HCT116 (cell line): ENCODE results near the gene ATP8B3. TPM values are rescaled to one million over a fixed set of nuclear protein-coding genes. Genes with fewer than 3 reads are reported as not detected.

ENCODE experiments used
- ATAC-seq: fragments of 200-7000 bp; cut with Tn5 transposase; 2 replicates; pipeline ENCODE4 v1.9.1; 2020; ENCODE audit warnings: mild to moderate bottlenecking, moderate library complexity
- BruUV-seq: library from RNA; stranded (reverse); fragments of 400-500 nt; replicated peaks from 2 replicates; lab custom pipeline; 2021; lab: Mats Ljungman, UMichigan
- CTCF ChIA-PET: fragments of 300-600 bp; sonication (Branson Sonifier 250); formaldehyde crosslinking; loops from one replicate; lab custom pipeline; 2021; ENCODE audit warnings: antibody characterized with exemption; lab: Charles Lee
- POLR2A ChIA-PET: fragments of 300-600, 350-600 bp; sonication (Branson Sonifier 250); formaldehyde crosslinking; loops from one replicate; lab custom pipeline; 2021; ENCODE audit warnings: antibody characterized with exemption; lab: Charles Lee
- RAD21 ChIA-PET, 2 experiments: fragments of 300-600 bp; sonication (Branson Sonifier 250); formaldehyde crosslinking; loops; one replicate each; lab custom pipeline; 2023; ENCODE audit warnings: low total read pairs in 2 of 2; ENCODE audit not compliant: uncharacterized antibody in 2 of 2, unreplicated experiment in 2 of 2, low non-redundant PET in 1 of 2; lab: Charles Lee
- DNase-seq: peaks from one replicate; pipeline ENCODE4 v3.0.0-alpha.2; 2010; ENCODE audit warnings: low read depth, low spot score
- H2AFZ ChIP-seq: fragments of 200-600 bp; shearing (Covaris generic), sonication (generic); 2 replicates; pipeline ENCODE4 v1.6.1; 2017; ENCODE audit warnings: low read depth, mixed run types, mixed read lengths, antibody characterized with exemption, low read length; ENCODE audit not compliant: poor library complexity, severe bottlenecking
- H3K27ac ChIP-seq: 2 replicates; pipeline ENCODE4 v1.5.1; 2012; ENCODE audit warnings: low read depth, low read length
- H3K27me3 ChIP-seq: fragments of 200-600 bp; sonication (generic); 2 replicates; pipeline ENCODE4 v1.6.1; 2016; ENCODE audit warnings: mixed run types, low read length, mixed read lengths; ENCODE audit not compliant: insufficient read depth
- H3K36me3 ChIP-seq, 2 experiments: fragments of 200-500 bp in 1 of 2; fragments of 200-600 bp in 1 of 2; sonication (Bioruptor generic) in 1 of 2; sonication (generic) in 1 of 2; 2 replicates each; pipeline versions ENCODE4 v1.5.1 to v1.6.1; 2014 to 2016; ENCODE audit warnings: low read length in 2 of 2, inconsistent platforms in 1 of 2, mixed read lengths in 1 of 2, mixed run types in 1 of 2; ENCODE audit not compliant: insufficient read depth in 2 of 2, control insufficient read depth in 1 of 2
- H3K4me1 ChIP-seq, 2 experiments: fragments of 200-600 bp in 1 of 2; sonication (generic) in 1 of 2; 2 replicates each; pipeline versions ENCODE4 v1.5.1 to v1.6.1; 2012 to 2017; ENCODE audit warnings: low read length in 2 of 2, inconsistent platforms in 1 of 2, mild to moderate bottlenecking in 1 of 2, mixed read lengths in 1 of 2, mixed run types in 1 of 2, moderate library complexity in 1 of 2; ENCODE audit not compliant: insufficient read depth in 2 of 2, control insufficient read depth in 1 of 2
- H3K4me2 ChIP-seq: fragments of 200-600 bp; sonication (generic); 2 replicates; pipeline ENCODE4 v1.6.1; 2017; ENCODE audit warnings: mixed run types, low read length, mixed read lengths
- H3K4me3 ChIP-seq, 2 experiments: fragments of 200-600 bp in 1 of 2; sonication (generic) in 1 of 2; replicated peaks in 1 of 2; 2 replicates each; pipeline ENCODE4 v1.5.1; 2011 to 2016; ENCODE audit warnings: low read length in 2 of 2, control low read depth in 1 of 2, low read depth in 1 of 2, mild to moderate bottlenecking in 1 of 2, mixed read lengths in 1 of 2, mixed run types in 1 of 2
- H3K79me2 ChIP-seq: fragments of 200-600 bp; sonication (generic); 2 replicates; pipeline ENCODE4 v1.6.1; 2017; ENCODE audit warnings: mild to moderate bottlenecking, mixed run types, low read length, moderate library complexity, mixed read lengths; ENCODE audit not compliant: insufficient read depth
- H3K9ac ChIP-seq: fragments of 200-600 bp; sonication (generic); 2 replicates; pipeline ENCODE4 v1.6.1; 2016; ENCODE audit warnings: low read length, mixed read lengths
- H3K9me2 ChIP-seq: fragments of 200-600 bp; sonication (generic), shearing (Covaris generic); 2 replicates; pipeline ENCODE4 v1.6.1; 2017; ENCODE audit warnings: mixed run types, mild to moderate bottlenecking, moderate library complexity; ENCODE audit not compliant: insufficient read depth
- H3K9me3 ChIP-seq, 2 experiments: fragments of 200-500 bp in 1 of 2; fragments of 200-600 bp in 1 of 2; sonication (Bioruptor generic) in 1 of 2; sonication (generic) in 1 of 2; 2 replicates each; pipeline ENCODE4 v1.6.1; 2014 to 2017; ENCODE audit warnings: low read length in 2 of 2, mixed read lengths in 2 of 2, inconsistent platforms in 1 of 2, low read depth in 1 of 2, mild to moderate bottlenecking in 1 of 2, mixed run types in 1 of 2, moderate library complexity in 1 of 2; ENCODE audit not compliant: control insufficient read depth in 1 of 2, insufficient read depth in 1 of 2
- H4K20me1 ChIP-seq: fragments of 200-600 bp; sonication (generic), shearing (Covaris generic); 2 replicates; pipeline ENCODE4 v1.6.1; 2017; ENCODE audit warnings: mixed run types, mild to moderate bottlenecking, moderate library complexity; ENCODE audit not compliant: insufficient read depth
- ELF1 ChIP-seq: IDR thresholded peaks from 2 replicates; pipeline ENCODE4 v1.6.1; 2012; ENCODE audit warnings: low read depth, borderline replicate concordance
- EZH2phosphoT487 ChIP-seq: fragments of 200-600 bp; IDR thresholded peaks from 2 replicates; pipeline ENCODE4 v1.6.1; 2018; ENCODE audit warnings: antibody characterized with exemption, borderline replicate concordance
- JUND ChIP-seq: IDR thresholded peaks from 2 replicates; pipeline ENCODE4 v1.6.1; 2012
- POLR2AphosphoS5 ChIP-seq: IDR thresholded peaks from 2 replicates; pipeline ENCODE4 v1.6.1; 2011; ENCODE audit warnings: mild to moderate bottlenecking, low read depth, low read length, moderate library complexity
- RAD21 ChIP-seq: IDR thresholded peaks from 2 replicates; pipeline ENCODE4 v1.6.1; 2012; ENCODE audit warnings: low read depth, mild to moderate bottlenecking
- SIN3A ChIP-seq: IDR thresholded peaks from 2 replicates; pipeline ENCODE4 v1.6.1; 2012; ENCODE audit warnings: low read depth
- SP1 ChIP-seq: IDR thresholded peaks from 2 replicates; pipeline ENCODE4 v1.6.1; 2012; ENCODE audit warnings: low read depth
- TCF7L2 ChIP-seq: IDR thresholded peaks from 2 replicates; pipeline ENCODE4 v1.7.0; 2011; ENCODE audit warnings: borderline replicate concordance, inconsistent platforms; ENCODE audit not compliant: insufficient read depth, insufficient read length; ENCODE audit errors: extremely low read depth
- ZNF274 ChIP-seq: fragments of 200-500 bp; sonication (Bioruptor generic); IDR thresholded peaks from 2 replicates; pipeline ENCODE4 v1.6.1; 2014; ENCODE audit warnings: mild to moderate bottlenecking, low read depth, low read length, inconsistent platforms
- intact Hi-C: fragments of 100-400 bp; cut with micrococcal nuclease; formaldehyde crosslinking; loops from 2 replicates; pipeline ENCODE4 v1.10.0; 2022
- microRNA counts: library from miRNA; unstranded; fragments of <30 nt; microRNA quantifications from one replicate; lab custom pipeline; 2015
- microRNA-seq: library from miRNA; unstranded; fragments of <30 nt; microRNA quantifications from one replicate; pipeline ENCODE4, GENCODE V29; 2016; ENCODE audit warnings: borderline number of aligned reads
- total RNA-seq: library from RNA; stranded (reverse); gene quantifications from one replicate; pipeline ENCODE4 v1.2.1, GENCODE V29; 2021; ENCODE audit not compliant: unreplicated experiment
- TF ChIP-seq, protein P1 (sequence below): IDR thresholded peaks from 2 replicates; pipeline ENCODE4 v1.6.1; 2012
- TF ChIP-seq, protein P2 (sequence below), 3 experiments: fragments of 200-600 bp in 1 of 3; sonication (generic) in 1 of 3; IDR thresholded peaks in 2 of 3; conservative IDR thresholded peaks in 1 of 3; 2 replicates each; pipeline ENCODE4 v1.5.1; 2012 to 2017; ENCODE audit warnings: low read depth in 2 of 3, low read length in 2 of 3, antibody characterized with exemption in 1 of 3, borderline replicate concordance in 1 of 3, control low read depth in 1 of 3, mild to moderate bottlenecking in 1 of 3, mixed read lengths in 1 of 3, mixed run types in 1 of 3, moderate library complexity in 1 of 3; ENCODE audit not compliant: insufficient read depth in 1 of 3

Gene ATP8B3
- total RNA-seq, 1 experiment from 2014 or later: 17.0 TPM

DNA sequence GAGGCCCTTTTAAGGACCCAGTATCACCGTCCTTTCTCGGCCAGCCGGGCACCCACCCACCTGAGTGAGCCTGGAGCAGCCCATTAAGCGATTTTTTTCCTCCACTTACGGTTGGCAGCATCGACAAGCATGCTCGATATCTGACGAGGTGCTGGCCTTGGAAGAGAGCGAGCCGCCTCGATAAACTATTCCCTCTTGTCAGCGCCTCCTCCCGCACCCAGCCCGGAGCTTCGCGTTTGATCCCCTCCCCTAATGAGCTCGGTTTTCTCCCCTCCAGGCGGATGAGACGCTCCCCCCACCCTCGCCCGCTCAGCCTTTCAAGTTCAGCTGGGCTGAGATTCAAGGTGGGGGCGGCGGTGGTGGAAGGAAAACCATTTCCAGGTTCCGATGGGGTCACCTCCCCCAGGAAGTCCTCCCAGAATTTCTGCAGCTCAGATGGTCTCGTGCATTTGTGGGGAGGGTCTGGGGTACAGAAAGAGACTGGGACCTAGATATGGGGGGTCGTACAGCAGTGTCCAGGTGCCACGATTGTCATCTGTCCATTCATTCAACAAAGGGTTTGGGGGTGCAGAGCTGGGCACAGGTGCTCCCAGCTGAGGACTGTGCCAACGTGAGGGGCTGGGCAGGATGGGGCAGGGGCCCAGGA lies 77.6 kb downstream of the ATP8B3 start:
- Histone ChIP-seq H3K36me3 (no peaks in the 10 kb centered on the region), H3K4me1 (no peaks in the 10 kb centered on the region), H3K79me2 (no peaks in the 10 kb centered on the region), H2AFZ (no peak overlapping the region), H3K9me2 (no peaks in the 10 kb centered on the region), H3K4me2 (no peak overlapping the region), H3K27ac (no peak overlapping the region), H3K27me3 (no peaks in the 10 kb centered on the region), H3K9me3 (no peaks in the 10 kb centered on the region), H3K9ac (no peak overlapping the region), H4K20me1 (no peaks in the 10 kb centered on the region), H3K4me3 (no peak overlapping the region)
- BruUV-seq: no TSS peak
- CTCF ChIA-PET: no interaction called here
- POLR2A ChIA-PET: interaction anchor here (1.1 to 3.2 kb wide), 2 partner anchors 12 to 57 kb away, joined by 3 to 12 read pairs; no protein-coding TSS in a partner anchor
- TF ChIP-seq TCF7L2 (no peak), SIN3A (no peak), JUND (no peak), ELF1 (no peak), SP1 (no peak), EZH2phosphoT487 (no peak), ZNF274 (no peak), RAD21 (no peak), POLR2AphosphoS5 (no peak)
- TF ChIP-seq, protein P1, sequence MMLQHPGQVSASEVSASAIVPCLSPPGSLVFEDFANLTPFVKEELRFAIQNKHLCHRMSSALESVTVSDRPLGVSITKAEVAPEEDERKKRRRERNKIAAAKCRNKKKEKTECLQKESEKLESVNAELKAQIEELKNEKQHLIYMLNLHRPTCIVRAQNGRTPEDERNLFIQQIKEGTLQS: no peak
- TF ChIP-seq, protein P2, sequence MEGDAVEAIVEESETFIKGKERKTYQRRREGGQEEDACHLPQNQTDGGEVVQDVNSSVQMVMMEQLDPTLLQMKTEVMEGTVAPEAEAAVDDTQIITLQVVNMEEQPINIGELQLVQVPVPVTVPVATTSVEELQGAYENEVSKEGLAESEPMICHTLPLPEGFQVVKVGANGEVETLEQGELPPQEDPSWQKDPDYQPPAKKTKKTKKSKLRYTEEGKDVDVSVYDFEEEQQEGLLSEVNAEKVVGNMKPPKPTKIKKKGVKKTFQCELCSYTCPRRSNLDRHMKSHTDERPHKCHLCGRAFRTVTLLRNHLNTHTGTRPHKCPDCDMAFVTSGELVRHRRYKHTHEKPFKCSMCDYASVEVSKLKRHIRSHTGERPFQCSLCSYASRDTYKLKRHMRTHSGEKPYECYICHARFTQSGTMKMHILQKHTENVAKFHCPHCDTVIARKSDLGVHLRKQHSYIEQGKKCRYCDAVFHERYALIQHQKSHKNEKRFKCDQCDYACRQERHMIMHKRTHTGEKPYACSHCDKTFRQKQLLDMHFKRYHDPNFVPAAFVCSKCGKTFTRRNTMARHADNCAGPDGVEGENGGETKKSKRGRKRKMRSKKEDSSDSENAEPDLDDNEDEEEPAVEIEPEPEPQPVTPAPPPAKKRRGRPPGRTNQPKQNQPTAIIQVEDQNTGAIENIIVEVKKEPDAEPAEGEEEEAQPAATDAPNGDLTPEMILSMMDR (IDR thresholded peaks at IDR 0.05 in 2 of 3, conservative IDR thresholded peaks at IDR 0.05 in 1 of 3; ENCODE audit: borderline replicate concordance in 1 of 3, insufficient read depth in 1 of 3, low read depth in 2 of 3, low read length in 2 of 3): no peak
- RAD21 ChIA-PET: no interaction called here
- intact Hi-C loops: no loop called here
- ATAC-seq: no peak
- no peak for DNase-seq

MicroRNAs encoded within 50 kb of the gene (microRNA counts, 767-probe panel; counts per million panel counts)
- not detected for microRNA hsa-miR-1909-3p (lab: Ali Mortazavi, UCI)

Small RNA genes within 50 kb of the gene (microRNA-seq; reads per million reads assigned to microRNA genes)
- gene MIR1909: 2.8 reads per million

Other genes with a start within 250 kb of the ATP8B3 start
- gene MEX3D, start 244.0 kb downstream of the ATP8B3 start, total RNA-seq: 69.2 TPM
- gene MBD3, start 219.4 kb downstream of the ATP8B3 start, total RNA-seq: 85.7 TPM
- 303 TPM for gene UQCR11, start 206.8 kb downstream of the ATP8B3 start, total RNA-seq
- gene TCF3, start 159.7 kb downstream of the ATP8B3 start, total RNA-seq: 208 TPM
- 22.1 TPM for gene ONECUT3, start 58.8 kb downstream of the ATP8B3 start, total RNA-seq
- gene REXO1, start 36.2 kb upstream of the ATP8B3 start, total RNA-seq: 52.2 TPM
- gene KLF16, start 51.3 kb upstream of the ATP8B3 start, total RNA-seq: 64.3 TPM
- gene ABHD17A, start 73.2 kb upstream of the ATP8B3 start, total RNA-seq: 68.2 TPM
- 15.9 TPM for gene ADAT3, start 93.1 kb upstream of the ATP8B3 start, total RNA-seq
- gene SCAMP4, start 93.1 kb upstream of the ATP8B3 start, total RNA-seq: 63.3 TPM
- 97.9 TPM for gene CSNK1G2, start 128.9 kb upstream of the ATP8B3 start, total RNA-seq
- 112 TPM for gene BTBD2, start 203.4 kb upstream of the ATP8B3 start, total RNA-seq
- gene MKNK2, start 239.0 kb upstream of the ATP8B3 start, total RNA-seq: 271 TPM